Measurements from ENCODE around the gene MCC.

DNA sequence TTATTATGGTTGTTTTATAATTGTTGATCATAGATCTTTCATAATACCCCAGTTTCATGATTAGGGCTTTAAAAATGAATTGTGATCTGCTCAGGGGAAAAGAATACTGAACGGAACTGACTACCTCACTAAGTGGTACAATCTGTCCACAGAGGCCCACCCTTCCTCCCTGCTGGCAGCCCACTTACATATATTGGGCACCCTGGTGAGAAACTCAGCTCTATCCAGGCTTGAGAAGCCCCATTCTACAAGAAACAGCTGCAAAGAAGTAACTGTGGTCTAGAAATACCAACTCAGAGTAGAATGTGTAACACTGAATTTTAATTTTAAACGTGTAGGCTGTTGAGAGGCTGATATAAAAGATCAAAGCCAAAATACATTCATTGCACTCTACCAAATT is 100.4 kb downstream of the MCC start:
- no peak for TF ChIP-seq EZH2phosphoT487 (IDR thresholded peaks at IDR 0.05; ENCODE audit: insufficient read depth, low read depth)
- TF ChIP-seq EZH2 (IDR thresholded peaks at IDR 0.05; ENCODE audit: insufficient read depth, poor library complexity, severe bottlenecking): no peak
